SK-N-DZ (cell line): ENCODE measurements around the gene SLC39A9.
A peak's percentile ranks its signal among the peaks of the same experiment; 100 is the strongest.
"Not testable (repeated sequence)": the region's sequence is repeated elsewhere in the genome, so short reads cannot be mapped to it uniquely, and the experiment has no call there.

Experiments
- DNase-seq: peaks from one replicate; pipeline ENCODE4 v3.0.0-alpha.2; 2015; ENCODE audit warnings: low spot score

SLC39A9 gene

DNA sequence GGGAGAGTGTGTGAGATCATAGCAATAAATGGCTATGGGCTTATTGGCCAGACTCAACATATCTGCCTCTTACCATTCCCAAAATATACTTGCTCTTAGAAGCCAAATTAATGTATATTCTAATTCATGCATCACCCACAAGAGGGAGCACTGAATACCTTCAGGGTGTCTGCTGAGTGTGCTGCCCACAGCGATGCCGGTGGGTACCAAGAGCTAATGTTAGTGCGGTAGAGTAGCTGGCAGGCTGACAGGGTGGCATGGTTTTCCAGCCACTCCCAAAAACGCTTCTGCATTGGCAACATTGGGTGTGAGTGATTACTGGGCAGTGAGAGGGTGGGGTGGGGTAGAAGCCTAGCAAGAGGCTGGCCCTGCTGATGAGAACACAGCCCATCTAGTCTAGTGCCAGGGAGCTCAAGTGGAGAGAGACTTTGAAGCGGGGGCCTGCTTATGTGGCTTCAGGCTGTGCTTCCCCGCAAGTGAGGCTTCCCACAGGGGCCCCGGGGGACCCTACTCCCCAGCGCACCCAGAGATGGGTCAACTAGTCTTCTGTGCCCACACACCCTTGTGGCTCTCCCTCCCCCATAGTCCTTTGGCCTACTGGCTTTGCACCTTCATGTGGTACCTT lies 76.8 kb downstream of the SLC39A9 start:
- peak; percentile 27 for DNase-seq

DNA sequence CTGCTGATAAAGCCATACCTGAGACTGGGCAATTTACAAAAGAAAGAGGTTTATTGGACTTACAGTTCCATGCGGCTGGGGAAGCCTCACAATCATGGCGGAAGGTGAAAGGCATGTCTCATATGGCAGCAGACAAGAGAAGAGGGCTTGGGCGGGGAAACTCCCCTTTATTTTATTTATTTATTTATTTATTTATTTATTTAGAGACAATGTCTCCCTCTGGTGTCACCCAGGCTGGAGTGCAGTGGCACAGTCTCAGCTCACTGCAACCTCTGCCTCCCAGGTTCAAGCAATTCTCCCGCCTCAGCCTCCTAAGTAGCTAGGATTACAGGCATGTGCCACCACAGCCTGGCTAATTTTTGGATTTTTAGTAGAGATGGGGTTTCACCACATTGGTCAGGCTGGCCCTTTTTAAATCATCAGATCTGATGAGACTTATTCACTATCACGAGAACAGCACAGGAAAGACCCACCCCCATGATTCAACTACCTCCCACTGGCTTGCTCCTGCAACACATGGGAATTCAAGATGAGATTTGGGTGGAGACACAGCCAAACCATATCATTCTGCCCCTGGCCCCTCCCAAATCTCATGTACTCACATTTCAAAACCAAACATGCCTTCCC lies 78.4 kb downstream of the SLC39A9 start:
- not testable (repeated sequence) for DNase-seq

DNA sequence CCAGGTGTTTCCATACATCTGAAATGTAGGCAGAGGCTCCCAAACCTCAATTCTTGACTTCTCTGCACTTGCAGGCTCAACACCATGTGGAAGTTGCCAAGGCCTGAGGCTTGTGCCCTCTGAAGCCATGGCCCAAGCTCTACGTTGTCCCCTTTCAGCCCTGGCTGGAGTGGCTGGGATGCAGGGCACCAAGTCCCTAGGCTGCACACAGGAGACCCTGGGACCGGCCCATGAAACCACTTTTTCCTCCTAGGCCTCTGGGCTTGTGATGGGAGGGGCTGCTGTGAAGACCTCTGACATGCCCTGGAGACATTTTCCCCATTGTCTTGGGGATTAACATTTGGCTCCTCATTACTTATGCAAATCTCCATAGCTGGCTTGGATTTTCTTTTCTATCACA lies 79.6 kb downstream of the SLC39A9 start:
- DNase-seq: not testable (repeated sequence)

DNA sequence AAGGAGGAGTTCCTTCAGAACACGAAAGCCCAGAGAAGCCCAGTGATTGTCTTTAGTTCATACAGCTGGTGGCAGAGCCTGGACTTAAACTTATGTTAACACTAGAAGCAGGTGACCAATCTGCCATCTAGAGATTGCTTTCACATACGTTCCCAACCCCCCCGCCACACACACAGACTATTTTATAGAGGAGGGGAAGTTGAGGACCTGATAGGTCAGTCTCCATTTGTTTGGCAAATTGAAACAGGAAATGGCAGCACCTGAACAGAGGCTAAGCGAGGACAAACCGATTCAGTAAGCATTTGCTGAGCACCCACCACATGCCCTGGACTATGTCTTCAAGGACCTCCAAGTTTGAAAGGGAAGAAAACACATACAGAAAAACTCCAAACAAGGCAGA lies 81.2 kb downstream of the SLC39A9 start:
- DNase-seq: no peak

DNA sequence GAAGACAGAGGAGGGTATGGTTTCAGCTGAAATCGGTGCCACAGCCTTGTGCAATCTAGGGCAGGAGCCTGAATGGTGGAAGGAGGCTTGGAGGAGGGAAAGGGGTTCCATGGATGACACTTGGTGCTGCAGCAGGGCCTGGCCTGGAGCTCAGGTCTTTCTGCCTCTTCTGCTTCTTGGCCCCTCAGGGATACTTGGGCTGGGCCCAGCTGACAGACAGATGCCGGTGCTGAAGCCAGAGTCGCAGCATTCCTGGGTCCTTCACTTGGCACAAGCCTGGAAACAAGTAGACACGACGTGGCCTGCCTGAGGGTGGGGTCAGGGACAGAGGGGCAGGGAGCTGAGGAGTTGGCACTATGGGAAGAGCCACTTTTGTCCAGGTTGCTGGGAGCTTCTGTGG lies 81.6 kb downstream of the SLC39A9 start:
- DNase-seq: no peak

DNA sequence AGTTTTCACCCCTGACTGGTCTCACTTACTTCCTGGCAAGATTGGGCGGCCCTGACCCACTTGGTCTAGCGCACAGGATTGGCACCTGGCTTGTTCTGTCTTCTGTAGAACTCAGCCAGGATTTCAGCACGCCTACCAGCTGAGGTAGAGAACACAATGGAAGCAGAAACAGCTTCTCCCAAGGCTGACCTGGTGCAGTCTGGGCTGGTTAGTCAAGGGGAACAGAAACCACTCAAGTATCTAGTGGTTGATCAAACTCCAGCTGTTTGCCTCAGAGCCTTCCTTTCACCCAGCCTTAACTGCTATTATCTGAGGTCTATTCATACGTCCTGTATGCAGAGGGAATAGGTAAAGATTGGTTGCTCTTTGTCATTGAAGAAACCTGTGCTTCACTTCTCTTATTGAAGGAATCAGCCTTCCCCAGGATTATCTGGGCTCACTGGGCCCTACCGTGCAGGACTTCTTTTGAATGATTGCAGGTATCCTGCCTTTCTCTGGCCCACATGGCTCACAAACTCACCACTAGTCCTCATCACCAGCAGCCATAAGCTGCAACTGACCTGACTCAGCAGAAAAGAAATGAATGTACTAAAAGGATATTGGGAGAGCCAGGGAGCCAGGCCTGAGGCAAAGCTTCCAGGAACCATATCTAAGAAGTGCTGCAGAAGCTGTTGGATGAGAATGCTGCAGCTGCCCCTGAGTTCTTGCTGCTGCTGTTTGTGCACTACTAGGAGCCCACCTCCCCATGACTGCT lies 83.5 kb downstream of the SLC39A9 start:
- DNase-seq: no peak

DNA sequence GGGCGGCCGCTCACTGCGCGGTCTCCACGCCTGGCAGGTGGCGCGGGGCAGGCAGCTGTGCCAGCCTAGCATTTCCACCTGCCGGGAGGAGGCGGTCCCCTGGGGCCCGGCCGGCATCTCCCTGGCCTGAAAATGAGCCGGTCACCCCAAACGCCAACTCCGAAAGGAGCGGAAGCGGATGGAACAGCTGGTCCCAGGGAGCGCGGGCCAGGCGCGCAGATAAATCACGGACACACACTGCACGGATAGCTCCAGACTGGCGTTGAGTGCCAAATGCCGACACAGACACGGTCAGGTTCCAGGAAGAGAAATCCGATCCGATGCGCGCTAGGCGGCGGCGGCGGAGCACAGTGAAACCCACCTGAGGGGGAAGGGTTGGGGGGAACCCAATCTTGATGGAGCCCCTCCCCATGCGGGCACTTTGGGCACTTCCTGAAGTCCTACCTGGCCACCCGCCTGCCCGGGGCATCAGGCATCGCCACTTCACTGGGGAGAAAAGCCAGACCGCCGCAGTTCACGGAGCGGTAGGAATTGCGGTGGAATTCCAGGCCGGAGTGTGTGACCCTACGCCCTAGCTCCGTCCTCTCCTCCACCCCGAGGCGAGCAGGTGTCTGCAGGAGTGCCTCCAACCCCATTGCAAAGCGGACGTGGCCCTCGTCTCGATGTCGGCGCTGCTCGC lies 85.4 kb downstream of the SLC39A9 start:
- DNase-seq: peak; percentile 21

DNA sequence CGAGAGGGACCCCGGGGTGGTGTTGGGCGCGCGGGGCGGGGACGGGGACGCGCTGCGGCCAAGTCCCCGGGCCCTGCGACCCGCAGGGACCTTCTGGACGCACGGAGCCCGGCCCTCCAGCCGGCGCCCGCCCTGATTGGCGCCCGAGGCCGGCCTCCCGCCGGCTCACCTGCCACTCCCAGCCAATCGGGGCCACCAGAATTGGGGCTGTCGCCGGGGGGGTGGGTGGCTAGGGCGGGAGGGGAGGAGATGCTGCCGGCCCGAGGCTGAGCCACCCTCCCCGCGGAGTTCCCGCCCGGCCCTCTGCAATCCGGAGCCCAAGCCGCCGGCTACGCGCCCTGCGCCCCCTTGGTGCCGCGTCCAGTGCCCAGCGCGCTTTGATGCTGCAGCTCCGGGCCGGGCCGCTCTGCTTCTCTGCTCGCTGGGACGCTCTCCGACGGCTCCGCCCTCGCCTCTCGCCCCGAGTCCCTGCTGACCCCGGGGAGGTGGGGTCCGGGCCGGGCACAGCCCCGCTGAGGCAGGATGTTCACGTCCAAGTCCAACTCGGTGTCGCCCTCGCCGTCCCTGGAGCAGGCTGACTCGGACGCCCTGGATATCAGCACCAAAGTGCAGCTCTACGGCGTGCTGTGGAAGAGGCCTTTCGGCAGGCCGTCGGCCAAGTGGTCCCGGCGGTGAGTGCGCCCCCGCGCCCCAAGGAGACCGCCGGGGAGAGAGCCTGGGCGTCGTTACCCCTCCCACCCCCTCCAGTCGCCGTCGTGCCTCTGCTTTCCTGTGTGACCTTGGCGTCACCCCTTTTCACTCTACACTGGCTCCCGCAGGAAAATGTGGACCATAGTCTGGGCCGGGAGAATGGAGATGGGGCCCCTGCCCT lies 86.2 kb downstream of the SLC39A9 start, which contains the start of gene PLEKHD1:
Gene PLEKHD1, plus strand, starts transcription at position 285 of the 871 bp plus-strand sequence. Its CDS starts 238 bp downstream, at position 523.
- DNase-seq: peak; percentile 34

DNA sequence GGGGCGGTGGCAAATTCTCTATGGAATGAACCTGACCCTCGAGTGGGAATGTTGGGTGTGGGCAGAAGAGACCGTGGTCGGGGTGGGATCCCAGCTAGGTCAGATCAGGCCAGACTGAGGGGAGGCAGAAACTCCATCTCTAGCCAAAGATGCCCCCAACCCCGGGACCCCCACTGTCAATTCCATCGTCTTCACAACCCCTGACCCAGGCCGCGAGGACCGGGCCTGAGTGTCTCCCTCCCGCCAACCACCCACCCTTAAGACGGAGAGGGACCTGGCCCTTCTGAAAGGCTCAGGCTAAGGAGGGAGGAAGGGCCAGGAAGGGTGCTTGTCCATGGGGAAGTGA lies 86.8 kb downstream of the SLC39A9 start:
- DNase-seq: no peak

DNA sequence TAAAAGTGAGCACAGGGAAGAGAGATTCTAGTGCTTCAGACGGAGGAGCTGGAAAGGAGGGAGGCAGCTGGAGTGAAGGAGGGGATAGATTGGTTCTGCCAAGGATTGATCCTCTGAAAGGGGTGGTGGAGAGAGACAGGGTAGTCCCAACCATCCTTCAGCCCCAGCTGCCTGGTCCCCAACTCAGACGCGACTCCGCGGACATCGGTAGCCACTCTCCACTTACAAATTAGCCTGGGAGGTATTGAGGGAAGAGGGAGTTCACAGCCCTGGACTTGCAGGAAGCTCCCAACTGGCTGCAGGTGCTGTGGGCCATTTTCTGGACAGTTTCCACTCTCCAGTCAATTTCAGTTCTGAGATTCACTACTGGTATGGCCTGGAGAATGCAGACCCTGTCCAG lies 87.2 kb downstream of the SLC39A9 start:
- DNase-seq: no peak

DNA sequence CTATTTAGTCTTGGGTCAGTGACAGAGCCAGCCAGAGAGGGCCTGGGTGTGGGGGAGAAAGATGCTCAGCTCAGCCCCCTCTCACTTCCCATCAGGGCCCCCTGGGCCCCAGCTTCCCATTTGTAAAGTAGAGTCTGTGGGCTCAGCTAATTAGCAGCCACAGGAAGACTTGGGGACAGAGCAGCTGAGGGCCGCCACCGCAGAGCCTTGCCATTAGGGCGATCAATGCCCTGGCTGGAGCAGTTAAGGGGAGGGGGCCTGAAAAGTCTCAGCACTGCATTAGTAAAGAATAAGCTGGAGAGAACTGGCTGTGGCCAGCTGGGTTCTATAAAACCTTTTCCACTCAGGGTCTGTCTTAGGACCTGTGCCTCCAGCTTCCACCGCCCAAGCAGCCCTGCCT lies 88.7 kb downstream of the SLC39A9 start:
- no peak for DNase-seq

DNA sequence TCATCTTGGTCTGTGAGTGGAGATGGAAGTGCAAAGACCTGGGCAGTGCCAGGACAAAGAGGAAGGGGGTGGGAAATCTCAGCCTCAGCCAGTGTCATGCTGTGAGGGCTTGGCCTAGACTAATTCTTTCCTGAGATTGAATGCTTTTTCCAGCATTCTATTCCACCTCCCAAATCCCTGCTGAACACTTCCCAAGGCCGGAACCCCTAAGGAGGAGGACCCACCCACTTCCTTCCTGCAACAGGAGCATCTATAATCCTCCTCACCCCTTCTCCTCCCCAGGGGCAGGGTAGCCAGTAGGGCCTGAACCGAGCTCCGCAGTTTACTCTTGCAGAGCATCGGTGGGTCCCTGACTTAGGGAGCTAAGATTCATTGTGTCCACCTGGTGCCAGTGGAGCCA lies 89.3 kb downstream of the SLC39A9 start:
- no peak for DNase-seq

DNA sequence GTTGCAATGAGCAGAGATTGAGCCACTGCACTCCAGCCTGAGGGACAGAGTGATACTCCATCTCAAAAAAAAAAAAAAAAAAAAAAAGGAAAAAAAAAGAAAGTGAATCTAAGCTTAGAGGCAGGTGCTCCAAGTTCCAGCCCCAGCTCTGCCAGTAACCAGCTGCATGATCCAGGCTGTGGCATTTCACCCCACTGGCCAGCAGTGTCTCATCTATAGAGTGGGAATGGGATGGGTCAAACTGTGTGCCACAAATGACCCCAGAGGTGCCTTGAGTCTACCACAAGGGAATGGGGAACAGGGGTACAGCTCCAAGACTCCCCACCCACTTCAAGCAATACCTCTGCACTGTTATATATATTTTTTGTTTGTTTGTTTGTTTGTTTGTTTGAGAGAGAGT lies 91.0 kb downstream of the SLC39A9 start:
- DNase-seq: no peak

DNA sequence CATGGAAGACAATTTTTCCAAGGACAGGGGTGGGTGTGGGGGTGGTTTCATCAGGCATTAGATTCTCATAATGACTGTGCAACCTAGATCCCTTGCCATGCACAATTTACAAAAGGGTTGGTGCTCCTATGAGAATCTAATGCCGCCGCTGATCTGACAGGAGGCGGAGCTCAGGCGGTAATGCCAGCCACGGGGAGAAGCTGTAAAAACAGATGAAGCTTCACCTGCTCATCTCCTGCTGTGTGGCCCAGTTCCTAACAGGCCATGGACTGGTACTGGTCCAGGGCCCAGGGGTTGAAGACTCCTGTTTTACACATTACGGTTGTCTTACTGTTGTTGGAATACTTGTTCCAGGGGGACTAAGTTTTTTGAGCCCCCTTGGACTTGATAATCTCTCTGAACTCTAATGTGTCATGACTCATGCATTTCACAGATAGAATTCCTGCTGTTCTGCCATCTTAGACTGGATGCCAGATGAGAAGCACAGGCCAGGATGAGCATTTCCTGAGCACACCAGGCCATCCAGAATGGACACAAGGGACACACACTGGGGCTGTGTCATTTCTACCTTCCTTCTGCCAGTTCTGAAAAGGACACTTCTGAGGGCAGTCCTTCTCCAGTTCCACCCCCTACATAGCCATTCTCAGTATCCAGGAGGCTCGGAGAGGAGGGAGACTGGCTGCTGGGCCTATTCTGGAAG lies 91.9 kb downstream of the SLC39A9 start:
- no peak for DNase-seq

DNA sequence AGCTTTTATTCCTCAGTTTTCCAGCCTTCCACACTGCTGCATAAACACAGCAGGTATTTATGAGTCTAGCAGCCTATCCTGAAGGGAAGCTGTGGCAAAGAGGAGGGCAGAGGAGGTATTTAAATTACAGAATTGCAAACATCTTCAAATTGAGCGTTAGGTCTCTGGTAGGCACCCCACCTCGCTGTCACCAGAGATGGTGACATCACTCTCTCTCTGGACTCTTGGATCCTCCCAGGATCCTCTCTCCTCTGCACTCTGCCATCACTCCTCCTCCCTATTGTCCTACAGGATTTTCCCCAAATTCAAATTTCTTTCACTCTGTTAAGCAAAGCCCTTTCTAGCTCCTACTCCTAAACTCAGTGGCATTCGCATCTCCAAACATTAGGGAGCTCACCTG lies 92.7 kb downstream of the SLC39A9 start:
- no peak for DNase-seq

DNA sequence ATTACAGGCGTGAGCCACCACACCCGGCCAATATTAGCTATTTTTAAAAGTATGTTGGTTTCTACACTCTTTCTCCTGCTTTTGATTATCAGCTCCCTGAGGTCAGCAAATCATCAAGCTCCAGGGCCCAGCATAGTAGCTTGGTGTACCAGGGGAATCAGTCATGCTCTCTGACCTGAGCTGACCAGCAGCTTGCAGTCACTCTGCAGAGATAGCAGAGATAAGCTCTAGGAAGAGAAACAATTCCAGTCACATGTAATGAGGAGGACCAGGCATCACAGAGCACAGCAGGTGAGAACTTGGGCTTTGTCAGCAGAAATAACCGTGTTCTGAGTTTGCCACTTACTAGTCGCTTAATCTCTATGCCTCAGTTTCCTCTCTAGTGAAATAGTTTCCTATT lies 94.5 kb downstream of the SLC39A9 start:
- no peak for DNase-seq

DNA sequence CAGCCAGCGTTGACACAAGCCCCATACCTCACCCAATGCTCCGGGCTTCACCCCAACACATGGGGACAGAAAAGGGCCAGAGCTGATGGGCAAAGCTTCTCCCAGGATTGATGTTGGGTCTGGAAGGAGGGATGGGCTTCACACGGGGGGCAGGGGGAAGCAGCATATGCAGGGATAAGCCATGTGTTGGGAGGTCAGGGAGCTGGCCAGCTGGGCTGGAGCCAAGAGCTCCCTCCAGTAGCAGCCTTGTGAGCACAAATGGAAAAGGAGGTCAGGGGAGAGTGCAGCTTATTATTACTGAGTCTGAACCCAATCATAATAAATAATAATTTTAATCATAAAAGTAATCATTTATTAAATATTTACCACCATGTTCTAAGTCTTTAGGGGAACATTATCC lies 95.3 kb downstream of the SLC39A9 start:
- DNase-seq: no peak

DNA sequence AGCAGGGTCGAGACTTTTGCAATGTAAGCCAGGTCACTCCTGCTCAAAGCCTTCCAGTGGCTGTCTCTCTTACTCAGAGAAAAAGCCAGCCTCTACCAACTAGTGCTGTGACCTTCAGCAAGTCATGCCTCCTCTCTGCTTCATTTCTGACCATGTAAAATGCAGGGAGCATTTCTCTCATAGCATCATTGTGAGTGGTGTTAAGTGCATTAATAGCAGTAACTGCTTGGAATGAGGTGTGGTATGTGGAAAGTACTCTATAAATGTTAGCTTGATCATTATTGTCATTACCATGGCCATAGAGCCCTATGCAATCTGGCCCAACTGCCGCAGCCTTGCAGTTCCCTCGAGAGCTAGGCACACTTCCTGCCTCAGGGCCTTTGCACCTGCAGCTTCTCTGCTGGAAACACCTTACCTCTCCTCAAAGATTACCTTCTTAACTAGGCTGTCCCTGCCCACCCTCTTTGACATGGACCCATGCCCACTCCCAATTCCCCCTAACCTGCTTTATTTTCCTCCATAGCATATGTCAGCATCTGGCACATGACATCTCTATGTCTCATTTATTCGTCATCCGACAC lies 96.9 kb downstream of the SLC39A9 start:
- no peak for DNase-seq

DNA sequence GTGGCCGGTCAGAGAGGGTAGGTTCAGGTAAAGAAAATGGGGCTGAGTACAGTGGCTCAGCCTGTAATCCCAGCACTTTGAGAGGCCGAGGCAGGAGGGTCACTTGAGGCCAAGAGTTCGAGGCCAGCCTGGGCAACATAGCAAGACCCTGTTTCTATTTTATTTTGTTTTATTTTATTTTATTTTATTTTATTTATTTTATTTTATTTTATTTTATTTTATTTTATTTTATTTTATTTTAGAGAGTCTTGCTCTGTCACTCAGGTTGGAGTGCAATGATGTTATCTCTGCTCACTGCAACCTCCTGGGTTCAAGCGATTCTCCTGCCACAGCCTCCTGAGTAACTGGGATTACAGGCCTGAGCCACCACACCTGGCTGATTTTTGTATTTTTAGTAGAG lies 99.4 kb downstream of the SLC39A9 start:
- DNase-seq: not testable (repeated sequence)

DNA sequence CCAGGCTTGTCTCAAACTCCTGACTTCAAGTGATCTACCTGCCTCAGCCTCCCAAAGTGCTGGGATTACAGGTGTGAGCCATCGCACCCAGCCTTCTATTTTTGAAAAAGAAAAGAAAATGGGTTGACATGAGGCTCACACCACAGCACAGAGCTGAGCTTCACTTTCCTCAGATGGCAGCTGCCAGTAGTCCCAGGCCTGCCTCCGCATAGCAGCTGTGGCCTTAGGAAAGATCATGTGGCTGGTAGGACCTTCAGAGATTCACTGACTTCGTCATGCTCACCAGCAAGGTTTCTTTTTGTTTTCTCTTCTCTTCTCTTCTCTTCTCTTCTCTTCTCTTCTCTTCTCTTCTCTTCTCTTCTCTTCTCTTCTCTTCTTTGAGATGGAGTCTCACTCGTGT lies 99.8 kb downstream of the SLC39A9 start:
- DNase-seq: not testable (repeated sequence)
